Measurements from ENCODE around the gene EPHB2.

The EPHB2 gene

GRCh38 chr1:22722901-22723550 lies 12.4 kb downstream of the EPHB2 start:
- no peak for DNase-seq

- no peak for DNase-seq
These were observed 17.2 kb downstream of the EPHB2 start for GRCh38 chr1:22727873-22728272.

DNA sequence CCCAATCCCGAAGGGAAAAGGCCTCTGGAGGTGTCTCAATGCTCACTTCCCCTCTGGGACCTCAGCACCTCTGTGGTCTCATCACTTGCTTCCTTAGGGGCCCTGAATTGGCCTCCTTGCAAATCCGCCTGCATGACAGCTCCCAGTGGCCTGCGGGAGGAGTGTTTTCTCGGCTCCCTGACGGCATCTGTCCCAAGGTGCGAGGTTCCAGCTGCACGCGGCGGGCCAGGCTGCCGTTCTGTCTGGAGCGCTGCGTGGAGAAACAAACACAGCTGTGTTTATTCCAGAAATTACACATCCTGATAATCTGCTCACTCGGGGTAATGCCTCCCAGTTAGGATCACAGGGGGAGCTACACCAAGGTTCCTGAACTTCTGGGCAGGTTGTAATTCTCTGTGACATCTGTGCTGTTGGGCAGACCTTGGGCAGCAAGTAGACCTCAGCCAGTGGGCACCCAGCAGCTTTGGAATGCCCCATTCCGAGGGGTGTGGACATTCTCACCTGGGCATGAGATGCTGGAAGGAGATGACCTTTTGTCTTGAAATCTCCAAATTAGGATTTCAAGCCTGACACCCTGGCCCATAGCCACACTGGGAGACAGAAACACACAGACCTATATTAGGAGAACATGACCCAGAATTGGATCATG lies 18.2 kb downstream of the EPHB2 start:
- no peak for DNase-seq

DNA sequence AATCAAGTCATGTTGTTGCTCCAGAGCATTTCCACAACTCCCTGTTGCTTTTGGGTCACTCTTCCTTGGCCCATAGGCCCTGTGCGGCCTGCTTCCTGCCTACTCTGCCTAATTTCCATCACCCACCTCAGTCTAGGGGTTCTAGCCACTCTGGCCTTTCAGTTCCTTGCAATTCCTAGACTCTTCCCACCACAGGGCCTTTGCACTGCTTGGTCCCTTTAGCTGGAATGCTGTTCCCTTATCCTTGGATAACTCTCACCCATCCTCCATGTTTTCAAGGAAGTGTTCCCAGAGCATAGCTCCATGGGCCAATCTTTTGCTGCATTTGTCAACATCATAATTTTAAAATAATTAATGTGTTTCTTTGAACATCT lies 18.7 kb downstream of the EPHB2 start:
- no peak for DNase-seq

DNA sequence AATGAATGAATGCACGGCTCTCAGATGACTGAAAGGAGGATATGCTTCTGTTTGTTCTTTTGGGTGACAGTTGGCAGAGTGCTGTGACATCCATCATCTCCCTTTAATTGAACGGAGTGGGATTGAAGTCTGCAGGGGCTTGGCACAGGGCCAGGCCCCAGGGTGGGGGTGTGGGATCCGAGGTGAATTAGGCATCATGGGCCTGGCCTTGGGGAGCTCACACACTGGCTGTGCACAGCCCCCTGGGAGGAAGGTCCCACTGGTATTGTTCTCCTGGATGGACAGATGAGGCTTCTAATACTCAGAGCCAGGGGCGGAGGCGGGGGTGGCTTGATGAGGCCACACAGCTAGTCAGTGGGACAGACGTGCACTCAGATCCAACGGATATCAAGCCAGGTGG lies 19.3 kb downstream of the EPHB2 start:
- no peak for DNase-seq

- DNase-seq: no peak
These were observed 21.5 kb downstream of the EPHB2 start for GRCh38 chr1:22731924-22732720.

- no peak for DNase-seq
These were observed 23.0 kb downstream of the EPHB2 start for GRCh38 chr1:22733643-22734042.

GRCh38 chr1:22736501-22737080 lies 26.0 kb downstream of the EPHB2 start:
- no peak for DNase-seq

DNA sequence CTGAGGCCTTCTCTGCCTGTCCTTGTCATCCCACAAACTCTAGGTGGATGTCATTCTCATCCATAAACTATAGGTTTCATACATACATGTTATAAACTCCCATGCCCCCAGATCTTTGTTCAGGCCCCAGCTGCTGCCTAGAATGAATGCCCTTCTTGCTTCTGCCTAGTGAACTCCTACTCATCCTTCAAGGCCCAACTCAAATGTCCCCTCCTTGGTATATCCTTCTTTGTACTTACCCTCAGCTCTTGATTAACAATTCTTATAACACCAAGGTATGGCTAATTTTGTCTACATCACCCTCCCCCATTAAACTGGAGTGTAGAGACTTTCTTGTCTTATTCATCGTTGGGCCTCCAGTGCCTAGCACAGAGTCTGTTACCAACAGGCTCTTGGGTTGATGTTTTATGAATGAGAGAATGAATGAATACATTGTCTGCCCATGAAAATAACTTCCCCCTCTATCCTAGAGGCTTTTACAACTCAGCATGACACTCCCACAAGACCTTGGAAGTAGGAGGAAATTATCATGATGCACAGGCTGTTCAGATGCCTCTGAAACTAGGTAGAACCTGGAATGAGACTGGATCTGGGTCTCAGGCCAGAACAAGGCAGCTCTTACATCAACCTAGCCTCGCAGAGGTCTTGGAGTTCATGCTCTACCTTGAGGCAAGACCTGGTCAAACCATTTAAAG lies 26.9 kb downstream of the EPHB2 start:
- no peak for DNase-seq

- no peak for DNase-seq
These were observed 27.4 kb downstream of the EPHB2 start for GRCh38 chr1:22738069-22738435.

GRCh38 chr1:22738522-22738921 lies 27.9 kb downstream of the EPHB2 start:
- DNase-seq: no peak

GRCh38 chr1:22739648-22740385 lies 29.2 kb downstream of the EPHB2 start:
- DNase-seq: peak; percentile 81

GRCh38 chr1:22741118-22741517 lies 30.5 kb downstream of the EPHB2 start:
- DNase-seq: no peak

- no peak for DNase-seq
These were observed 35.3 kb downstream of the EPHB2 start for GRCh38 chr1:22745669-22746585.

DNA sequence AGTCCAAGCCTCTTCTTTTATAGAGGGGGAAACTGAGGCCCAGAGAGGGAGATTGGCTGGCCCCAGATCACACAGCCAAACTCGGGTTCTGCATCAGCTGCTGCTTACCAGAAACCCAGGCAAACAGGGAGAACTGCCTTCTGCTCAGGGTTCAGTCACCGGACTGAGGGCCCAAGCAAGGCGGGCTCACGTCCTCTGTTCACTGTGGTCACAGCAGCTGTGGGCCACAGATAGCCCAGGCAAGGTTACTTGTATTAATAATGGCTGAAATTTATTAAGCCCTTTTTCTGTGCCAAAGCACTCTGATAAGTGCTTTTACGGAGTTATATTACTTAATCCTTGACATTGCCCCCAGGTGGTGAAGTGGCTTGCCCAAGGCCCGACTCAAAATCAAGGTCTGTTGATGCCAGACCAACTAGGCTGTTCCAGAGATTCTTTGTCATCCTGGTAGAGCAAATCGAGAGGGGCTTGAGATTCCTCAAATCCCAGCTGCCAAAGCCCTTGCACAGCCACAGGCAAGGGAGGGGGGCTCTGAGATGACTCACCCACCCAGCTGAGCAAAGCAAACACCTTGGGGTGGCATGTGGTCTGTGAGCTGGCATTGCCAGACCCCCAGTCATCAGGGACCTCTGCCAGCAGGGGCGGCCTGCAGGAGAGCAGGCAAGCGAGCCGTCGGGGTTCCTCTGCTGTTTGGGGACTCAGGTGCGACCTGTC lies 36.5 kb downstream of the EPHB2 start:
- DNase-seq: no peak

DNA sequence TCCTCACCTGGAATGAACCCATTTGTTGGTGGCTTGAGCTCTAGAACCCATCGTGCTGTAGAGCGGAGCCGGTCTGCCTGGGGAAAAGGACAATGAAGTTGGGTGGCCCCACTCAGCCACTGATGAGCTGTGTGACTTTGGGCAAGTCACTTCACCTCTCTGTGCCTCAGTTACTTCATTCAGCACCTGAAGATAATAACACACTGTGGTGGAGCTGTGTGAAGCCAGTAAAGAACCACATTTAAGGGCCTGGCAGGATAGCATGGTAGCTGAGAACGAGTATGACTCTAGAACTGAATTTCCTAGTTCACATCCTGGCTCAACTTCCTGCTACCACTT lies 37.1 kb downstream of the EPHB2 start:
- no peak for DNase-seq

DNA sequence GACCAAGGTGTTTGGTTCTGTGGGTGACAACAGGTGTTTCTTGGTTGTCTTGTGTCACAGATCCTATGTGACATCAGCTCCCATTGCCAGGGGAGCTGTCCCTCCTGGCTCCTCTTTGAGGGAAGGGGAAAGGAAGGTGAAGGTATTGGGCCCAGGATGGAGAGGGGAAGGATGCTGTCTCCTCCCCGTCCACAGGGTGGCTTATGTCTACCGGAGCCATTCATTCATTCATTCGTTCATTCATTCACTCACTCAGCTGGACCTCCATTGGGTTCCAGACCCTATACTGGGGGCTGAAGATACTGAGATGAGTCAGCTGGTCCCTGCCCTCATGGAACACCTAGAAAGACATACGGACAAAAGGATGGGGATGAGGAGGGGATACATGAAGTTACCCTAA lies 38.9 kb downstream of the EPHB2 start:
- DNase-seq: no peak

- DNase-seq: no peak
These were observed 39.5 kb downstream of the EPHB2 start for GRCh38 chr1:22749919-22750684.

DNA sequence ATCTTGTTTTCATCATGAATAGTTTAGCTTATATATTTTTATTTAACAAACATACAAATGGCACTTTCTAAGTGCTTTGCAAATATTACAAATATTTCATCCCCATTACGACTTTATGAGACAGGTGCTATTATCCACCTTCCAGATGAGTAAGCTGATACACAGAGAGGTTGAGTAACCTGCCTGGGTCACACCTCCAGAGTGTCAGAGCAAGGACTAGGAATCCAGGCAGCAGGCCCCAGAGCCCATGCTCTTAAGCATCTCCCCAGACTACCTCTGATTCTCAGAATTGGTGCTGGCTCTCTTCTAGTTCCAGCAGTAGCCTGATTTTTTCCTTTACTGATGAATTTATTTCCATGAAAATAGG lies 40.0 kb downstream of the EPHB2 start:
- DNase-seq: no peak

- no peak for DNase-seq
These were observed 40.5 kb downstream of the EPHB2 start for GRCh38 chr1:22751124-22751531.
